ENCODE measurements around the gene KDELR3.

DNA sequence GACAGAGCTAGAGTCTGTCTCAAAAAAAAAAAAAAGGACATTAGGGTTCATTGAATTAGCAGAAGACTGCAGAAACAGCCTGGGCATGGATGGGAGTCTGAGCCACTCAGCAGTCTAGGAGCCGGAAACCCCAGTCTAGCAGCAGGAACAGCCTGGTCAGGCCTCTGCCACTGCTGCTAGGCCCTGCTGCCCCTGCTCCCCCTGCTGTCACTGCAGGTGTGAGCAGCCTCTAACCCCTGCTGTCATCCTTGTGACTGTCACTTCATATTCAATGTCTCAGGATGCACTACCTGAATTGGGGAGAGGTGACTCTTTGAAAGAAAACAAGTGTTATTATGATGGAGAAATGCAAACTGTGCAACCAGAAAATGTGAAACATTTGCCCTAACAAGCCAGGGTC is 45.2 kb downstream of the KDELR3 start:
- TF ChIP-seq EZH2 (IDR thresholded peaks at IDR 0.05; ENCODE audit: borderline replicate concordance, low read depth, low read length, severe bottlenecking) (no peak), MAX (IDR thresholded peaks at IDR 0.05; ENCODE audit: insufficient read depth, insufficient read length) (no peak), POLR2A (IDR thresholded peaks at IDR 0.05; ENCODE audit: low read depth, low read length) (no peak), GATA2 (IDR thresholded peaks at IDR 0.05; ENCODE audit: insufficient read depth, insufficient read length, low read depth, low read length) (no peak), POLR2AphosphoS5 (IDR thresholded peaks at IDR 0.05; ENCODE audit: insufficient read depth, low read depth, low read length) (no peak), FOS (IDR thresholded peaks at IDR 0.05; ENCODE audit: borderline replicate concordance, insufficient read depth, low read length) (no peak), JUN (IDR thresholded peaks at IDR 0.05; ENCODE audit: borderline replicate concordance, insufficient read depth, insufficient read length, low read depth) (no peak), MYC (IDR thresholded peaks at IDR 0.05; ENCODE audit: low read depth, low read length) (no peak)
- TF ChIP-seq, protein P1, sequence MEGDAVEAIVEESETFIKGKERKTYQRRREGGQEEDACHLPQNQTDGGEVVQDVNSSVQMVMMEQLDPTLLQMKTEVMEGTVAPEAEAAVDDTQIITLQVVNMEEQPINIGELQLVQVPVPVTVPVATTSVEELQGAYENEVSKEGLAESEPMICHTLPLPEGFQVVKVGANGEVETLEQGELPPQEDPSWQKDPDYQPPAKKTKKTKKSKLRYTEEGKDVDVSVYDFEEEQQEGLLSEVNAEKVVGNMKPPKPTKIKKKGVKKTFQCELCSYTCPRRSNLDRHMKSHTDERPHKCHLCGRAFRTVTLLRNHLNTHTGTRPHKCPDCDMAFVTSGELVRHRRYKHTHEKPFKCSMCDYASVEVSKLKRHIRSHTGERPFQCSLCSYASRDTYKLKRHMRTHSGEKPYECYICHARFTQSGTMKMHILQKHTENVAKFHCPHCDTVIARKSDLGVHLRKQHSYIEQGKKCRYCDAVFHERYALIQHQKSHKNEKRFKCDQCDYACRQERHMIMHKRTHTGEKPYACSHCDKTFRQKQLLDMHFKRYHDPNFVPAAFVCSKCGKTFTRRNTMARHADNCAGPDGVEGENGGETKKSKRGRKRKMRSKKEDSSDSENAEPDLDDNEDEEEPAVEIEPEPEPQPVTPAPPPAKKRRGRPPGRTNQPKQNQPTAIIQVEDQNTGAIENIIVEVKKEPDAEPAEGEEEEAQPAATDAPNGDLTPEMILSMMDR (IDR thresholded peaks at IDR 0.05; ENCODE audit: extremely low read depth in 1 of 2, insufficient read depth in 1 of 2, low read depth in 1 of 2, low read length in 2 of 2) = no peak

All from endothelial cell of umbilical vein (primary cell).